ENCODE results near the gene ADM2.

ADM2 gene

GRCh38 chr22:50535113-50535512 lies 53.8 kb downstream of the ADM2 start:
- TF ChIP-seq CTCF (IDR thresholded peaks at IDR 0.05; ENCODE audit: low read depth, low read length, missing control alignments): no peak
- no peak overlapping the region for H3K4me3 ChIP-seq (replicated peaks; ENCODE audit: low read depth, low read length)
- no peak for DNase-seq (ENCODE audit: extremely low read depth, low read depth)
